GM19043 (cell line): ENCODE results near the gene MAP3K7CL.
"Not testable (repeated sequence)": the region's sequence is repeated elsewhere in the genome, so short reads cannot be mapped to it uniquely, and the experiment has no call there.

Source experiments
- ATAC-seq: cut with Tn5 transposase; IDR thresholded peaks from one replicate; pipeline ENCODE4 v1.9.1; 2021; ENCODE audit warnings: low read depth; ENCODE audit not compliant: unreplicated experiment

The MAP3K7CL gene

DNA sequence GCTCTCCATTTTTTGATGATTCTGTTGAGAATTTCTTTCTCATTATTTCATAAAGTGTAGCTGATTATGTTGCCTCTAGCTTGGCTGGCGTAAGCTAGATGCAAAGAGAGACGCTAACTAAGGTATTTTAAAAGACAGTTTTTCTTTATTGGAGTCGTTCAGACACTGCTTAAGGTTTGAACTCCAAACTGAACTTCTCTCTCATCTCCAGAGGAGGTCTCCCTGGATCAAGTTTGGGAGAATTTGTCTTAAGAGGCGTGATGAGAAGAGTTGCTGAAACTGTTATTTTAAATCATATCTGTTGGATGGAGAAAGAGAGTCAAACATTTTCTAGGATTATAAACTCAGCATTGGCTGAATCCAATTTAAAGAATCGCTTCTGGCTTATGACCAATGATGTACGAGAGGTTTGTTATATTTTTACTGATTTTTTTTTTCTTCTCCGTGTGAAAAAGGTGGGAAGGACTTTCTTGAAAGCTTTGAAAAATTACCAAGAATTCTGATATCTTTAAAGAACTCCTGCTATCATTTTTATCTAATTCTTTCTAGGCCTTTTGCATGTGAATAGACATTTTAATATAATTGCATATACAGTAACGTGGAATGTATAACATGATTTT is 34.0 kb downstream of the MAP3K7CL start:
- no peak for ATAC-seq

DNA sequence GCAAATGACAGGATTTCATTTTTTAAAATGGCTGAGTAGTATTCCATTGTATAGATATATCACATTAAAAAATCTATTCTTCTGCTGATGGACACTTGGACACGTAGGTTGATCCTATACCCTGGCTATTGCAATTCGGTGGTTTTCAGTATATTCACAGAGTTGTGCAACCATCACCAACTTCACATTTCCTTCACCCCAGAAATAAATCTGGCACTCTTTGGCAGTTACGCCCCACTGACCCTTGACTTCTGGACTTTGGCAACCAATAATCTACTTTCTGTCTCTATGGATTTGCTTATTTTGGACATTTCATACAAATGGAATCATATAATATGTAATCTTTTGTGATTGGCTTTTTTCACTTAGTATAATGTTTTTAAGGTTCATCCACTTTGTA is 35.9 kb downstream of the MAP3K7CL start:
- no peak for ATAC-seq

DNA sequence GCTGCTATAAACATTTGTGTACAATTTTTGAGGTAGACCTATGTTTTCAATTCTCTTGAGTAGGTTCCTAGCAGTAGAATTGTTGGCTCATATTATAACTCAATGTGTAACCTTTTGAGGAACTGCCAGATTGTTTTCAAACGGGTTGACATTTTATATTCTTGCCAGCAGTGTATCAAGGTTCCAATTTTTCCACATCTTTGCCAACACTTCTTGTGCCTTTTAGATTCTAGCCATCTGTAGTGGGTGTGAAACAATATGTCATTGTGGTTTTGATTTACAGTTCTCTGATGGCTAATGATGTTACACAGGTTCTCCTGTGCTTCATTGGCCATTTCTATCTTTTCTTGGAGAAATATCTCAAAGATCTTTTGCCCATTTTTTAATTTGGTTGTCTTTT is 36.4 kb downstream of the MAP3K7CL start:
- ATAC-seq: no peak

DNA sequence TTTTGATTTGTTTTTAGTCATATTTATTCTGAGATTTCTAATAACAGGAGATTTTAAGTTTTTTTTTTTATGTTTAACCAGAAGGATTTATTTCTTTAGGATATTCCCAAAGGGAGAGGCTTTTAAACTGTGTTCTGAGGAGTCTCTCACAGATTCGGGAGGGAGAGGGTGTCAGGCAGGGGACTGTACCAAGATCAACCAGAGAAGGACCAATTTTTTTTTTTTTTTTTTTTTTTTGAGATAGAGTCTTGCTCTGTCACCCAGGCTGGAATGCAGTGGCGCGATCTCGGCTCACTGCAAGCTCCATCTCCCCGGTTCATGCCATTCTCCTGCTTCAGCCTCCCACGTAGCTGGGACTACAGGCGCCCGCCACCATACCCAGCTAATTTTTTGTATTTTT is 37.0 kb downstream of the MAP3K7CL start:
- ATAC-seq: not testable (repeated sequence)

DNA sequence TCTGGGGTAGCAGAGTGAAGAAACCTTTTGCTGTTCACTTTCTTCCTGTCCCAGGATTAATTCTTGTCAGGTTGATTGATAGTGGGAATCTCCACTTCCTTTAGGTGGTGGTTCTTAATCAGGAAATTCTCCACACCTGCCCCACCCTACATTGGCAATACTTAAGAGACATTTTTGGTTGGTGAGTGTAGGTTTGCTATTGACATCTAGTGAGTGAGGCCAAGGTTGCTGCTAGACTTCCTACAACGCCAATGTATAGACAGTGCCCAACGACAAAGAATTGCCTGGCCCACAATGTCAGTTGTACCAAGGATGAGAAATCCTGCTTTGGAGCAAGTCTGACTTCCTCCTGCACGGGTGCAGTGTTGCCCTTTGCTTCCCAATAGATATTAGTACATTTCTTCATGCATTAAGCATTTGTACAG is 38.5 kb downstream of the MAP3K7CL start:
- ATAC-seq: no peak

DNA sequence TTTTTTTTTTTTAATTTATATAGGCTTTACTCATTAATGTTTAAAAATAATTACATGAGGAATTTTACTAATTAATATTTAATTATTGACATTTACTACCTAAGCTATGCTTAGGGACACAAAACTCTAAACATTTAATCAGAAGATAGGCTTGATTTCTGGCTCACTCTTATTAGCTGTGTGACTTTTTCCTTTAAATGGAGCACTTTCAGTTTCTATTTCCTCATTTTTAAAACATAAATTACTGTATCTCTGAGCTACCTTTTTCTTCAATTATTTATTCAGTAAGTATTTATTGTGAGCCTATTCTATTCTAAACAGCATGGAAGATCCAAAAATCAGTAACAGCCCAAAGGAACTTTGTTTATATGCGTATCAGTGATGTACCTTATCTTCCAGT is 40.5 kb downstream of the MAP3K7CL start:
- ATAC-seq: no peak

DNA sequence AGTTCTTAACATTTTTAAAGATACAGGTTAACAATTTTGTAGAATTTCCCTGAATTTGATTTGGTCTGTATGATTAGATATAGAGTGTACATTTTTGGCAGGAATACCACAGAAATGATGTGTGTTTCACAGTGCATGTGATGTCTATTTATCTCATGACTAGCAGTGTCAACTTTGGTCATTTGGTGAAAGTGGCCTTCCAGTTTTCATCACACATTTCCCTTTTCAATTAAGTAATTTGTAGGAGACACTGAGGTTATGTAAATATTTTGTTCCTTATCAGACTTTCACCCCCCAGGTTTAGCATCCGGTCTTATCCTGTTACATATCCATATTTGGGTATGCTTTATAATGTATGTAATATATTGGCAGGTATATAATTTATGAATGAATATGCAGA is 41.8 kb downstream of the MAP3K7CL start:
- no peak for ATAC-seq

DNA sequence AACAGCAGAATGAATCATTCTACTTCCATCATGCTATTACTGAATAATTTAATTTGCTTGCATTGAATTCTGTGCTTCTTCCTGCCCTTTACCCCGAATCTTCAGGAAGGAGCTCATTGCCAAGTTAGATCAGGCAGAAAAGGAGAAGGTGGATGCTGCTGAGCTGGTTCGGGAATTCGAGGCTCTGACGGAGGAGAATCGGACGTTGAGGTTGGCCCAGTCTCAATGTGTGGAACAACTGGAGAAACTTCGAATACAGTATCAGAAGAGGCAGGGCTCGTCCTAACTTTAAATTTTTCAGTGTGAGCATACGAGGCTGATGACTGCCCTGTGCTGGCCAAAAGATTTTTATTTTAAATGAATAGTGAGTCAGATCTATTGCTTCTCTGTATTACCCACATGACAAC is 44.2 kb downstream of the MAP3K7CL start:
- no peak for ATAC-seq

DNA sequence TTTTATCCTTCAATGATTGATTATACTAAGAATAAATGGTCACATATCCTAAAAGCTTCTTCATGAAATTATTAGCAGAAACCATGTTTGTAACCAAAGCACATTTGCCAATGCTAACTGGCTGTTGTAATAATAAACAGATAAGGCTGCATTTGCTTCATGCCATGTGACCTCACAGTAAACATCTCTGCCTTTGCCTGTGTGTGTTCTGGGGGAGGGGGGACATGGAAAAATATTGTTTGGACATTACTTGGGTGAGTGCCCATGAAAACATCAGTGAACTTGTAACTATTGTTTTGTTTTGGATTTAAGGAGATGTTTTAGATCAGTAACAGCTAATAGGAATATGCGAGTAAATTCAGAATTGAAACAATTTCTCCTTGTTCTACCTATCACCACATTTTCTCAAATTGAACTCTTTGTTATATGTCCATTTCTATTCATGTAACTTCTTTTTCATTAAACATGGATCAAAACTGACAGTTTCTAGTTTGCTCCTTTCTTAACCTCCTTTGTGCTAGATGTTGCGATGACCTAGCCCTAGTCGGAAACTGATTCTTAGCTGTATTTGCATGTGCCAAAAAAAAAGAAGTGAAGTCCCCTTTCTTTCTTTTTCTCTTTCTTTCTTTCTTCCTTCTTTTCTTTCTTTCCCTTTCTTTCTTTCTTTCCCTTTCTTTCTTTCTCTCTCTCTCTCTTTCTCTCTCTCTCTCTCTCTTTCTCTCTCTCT is 45.1 kb downstream of the MAP3K7CL start:
- no peak for ATAC-seq

DNA sequence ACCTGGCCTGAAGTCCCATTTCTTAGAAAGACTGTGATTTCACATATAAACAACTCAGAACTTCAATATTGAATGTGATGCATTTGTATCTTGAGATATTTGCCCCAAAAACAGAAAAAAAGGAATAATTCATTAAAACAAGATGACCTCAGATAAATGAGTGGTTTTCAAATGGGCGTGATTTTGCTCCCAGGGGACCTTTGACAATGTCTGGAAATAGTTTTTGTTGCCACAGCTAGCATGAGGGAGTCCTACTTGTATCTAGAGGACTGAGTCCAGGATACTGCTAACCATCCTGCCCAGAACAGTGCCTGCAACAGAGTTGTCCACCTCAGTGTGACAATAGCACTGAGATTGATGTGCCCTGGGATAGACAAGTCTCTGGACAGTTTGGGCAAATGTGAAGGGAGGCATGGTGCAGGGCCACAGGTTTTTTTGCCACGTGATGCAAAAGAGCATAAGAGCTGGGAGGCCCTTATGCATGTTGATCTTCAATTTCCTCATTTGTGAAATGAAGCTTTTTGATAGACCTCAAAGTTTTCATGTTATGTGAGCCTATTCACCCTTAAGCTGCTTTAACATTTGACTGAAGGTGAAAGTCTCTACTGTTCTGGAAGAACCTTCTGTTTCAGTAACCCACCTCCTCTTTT is 46.2 kb downstream of the MAP3K7CL start:
- ATAC-seq: no peak

DNA sequence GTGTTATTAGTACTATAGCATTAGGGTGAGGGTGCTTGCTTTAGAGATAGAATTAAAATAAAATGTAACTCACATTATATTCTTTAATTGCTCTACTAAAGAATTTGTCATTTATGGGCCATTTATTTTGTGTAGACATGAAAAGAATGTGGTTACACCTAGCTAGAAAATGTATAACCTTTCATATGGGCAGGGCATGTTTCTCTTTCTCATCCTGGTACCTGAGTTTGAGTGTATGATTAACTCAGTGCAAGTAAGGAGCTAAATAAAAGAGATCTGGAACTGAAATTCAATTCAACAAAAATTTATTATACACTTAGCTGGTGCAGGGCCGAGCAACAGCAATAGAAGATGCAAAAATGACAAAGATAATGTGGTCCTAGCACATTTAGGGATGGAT is 47.4 kb downstream of the MAP3K7CL start:
- no peak for ATAC-seq

DNA sequence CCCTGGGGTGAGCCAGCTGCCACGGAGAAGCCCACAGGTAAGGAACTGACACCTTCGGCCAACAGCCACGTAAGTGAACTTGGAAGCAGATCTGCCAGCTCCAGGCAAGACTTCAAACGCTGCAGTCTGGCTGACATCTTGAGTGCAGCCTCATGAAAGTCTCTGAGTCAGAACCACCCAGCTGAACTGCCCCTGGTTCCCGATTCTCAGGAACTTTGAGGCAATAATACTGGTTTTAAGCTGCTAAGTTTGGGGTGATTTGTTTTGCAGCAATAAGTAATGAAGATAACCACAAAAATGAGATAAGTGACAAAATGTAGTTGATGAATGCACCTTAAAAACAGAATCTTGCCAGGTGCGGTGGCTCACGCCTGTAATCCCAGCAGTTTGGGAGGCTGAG is 48.5 kb downstream of the MAP3K7CL start:
- ATAC-seq: no peak

DNA sequence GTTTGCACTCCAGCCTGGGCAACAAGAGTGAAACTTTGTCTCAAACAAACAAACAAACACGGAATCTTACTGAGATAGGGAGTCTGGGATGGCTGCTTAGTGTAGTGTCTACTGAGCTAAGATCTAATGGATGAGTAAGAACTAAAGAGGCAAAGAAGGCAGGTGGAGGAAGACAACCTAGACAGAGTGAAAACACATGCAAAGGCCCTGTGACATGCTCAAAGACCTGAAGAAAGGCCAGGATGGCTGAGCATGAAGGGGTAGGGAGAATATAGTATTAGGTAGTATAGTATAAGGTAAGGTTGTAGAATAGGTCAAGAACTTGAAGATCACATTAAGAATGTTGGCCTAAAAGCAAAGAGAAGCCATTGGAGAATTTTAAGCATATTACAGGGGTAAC is 49.1 kb downstream of the MAP3K7CL start:
- ATAC-seq: no peak

DNA sequence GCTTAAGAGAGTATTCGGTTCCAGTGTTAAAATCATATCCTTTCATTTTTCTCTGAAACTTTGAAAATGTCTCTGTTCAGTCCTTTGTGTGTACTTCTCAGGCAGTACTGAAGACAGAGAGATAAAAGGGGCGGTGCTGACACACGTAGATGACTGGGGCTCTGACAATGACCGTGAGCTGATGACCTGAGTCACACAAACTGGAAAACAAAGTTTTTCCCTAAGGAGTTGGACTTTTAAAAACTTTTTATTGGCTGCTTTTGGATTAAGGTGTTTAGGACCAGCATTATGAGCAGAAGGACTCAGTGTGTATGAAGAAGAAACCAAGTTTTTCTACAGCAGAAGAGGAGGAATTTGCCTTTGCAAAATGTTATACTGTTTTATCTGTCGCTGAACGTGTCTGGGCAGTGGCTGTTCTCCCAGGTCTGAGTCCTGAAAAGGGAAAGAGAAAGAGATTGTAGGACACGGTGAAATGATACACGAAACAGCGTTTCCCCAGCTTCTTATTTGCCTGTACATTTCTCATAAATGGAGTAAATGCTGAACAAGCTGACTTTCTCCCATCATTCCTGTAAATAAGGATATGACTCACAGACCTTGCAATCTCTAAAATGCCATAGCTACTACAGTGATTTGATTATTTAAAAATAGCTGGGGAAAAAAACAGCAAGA is 51.5 kb downstream of the MAP3K7CL start:
- no peak for ATAC-seq

DNA sequence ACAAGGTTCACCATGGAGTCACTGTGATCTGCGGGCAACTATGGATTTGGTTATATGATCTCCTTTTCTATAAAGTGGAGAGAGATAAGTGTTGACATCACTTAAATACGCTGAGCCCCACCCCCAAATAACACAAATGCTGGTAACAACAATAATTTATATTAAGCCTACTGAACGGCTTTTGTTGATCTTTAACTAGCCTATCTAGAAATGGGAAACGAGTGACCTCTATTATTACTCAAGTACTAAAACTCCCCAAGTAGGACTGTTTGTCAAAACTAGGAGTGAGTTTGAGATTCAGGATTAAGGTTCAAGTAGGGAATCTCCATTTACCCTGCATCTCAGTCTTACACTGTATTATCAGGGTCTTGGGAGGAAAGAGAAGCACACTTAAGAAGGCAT is 52.2 kb downstream of the MAP3K7CL start:
- ATAC-seq: no peak

DNA sequence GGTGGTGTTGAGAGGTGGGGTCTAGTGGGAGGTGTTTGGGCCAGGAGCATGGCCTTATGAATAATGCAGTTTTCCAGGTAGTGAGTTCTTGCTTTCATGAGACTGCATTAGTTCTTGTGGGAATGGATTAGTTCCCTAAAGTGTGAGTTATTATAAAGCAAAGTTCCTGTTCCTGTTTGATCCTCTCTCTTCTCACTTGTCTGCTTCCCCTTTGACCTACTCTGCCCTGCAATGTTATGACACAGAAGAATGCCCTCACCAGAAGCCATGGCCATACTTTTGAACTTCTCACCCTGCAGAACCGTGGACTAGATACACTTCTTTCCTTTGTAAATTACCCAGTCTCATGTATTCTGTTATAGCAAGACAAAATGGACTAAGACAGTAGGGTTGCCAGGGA is 53.6 kb downstream of the MAP3K7CL start:
- ATAC-seq: no peak

DNA sequence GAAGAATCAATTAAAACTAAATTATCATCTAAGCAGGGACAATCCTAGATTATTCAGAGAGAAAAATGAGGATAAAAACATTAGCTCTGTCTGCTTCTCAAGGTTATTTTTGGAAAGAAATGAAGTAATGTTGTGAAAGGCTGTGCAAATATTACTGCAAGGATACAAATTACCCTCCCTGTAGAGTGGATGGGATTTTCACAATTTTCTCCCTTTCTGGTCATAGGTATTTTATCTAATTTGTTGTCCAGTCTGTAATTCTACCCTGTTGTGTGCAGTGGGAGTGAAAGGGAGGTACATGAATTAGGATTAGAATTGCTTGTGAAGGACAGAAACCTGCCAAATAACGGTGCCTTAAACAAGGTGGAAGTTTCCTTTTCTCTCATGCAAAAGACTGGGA is 54.7 kb downstream of the MAP3K7CL start:
- ATAC-seq: no peak

DNA sequence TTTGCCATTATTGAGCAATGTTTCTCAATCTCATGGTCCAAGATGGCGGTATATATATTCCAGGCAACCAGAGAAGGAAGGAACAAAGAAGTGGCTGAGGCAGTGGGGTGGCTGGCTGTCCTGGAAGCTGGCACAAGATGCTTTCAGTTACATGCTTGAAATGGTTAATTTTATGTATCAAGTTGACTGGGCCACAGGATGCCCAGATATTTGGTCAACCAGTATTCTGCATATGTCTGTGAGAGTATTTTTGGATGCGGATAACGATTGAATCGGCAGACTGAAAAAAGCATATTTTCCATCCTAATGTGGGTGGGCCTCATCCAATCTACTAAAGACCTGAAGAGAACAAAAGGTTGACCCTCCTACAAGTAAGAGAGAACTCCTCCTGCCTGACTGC is 55.2 kb downstream of the MAP3K7CL start:
- ATAC-seq: no peak

DNA sequence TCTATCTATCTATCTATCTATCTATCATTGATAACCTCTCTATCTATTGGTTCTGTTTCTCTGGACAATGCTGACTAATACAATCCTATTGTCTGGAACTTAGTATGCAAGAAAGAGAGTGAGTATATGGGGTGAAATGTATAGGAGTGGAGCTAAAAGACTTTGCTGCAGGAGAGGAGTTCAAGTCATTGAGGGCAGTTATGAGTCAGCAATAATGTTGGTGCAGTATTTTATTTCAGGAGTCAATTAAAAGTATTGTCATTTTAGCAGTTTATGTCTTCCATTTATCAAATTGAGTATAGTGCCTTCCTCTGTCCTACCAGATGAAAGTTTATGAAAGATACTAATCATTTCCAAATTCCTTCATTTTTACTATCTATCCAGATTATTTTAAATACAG is 55.8 kb downstream of the MAP3K7CL start:
- no peak for ATAC-seq

DNA sequence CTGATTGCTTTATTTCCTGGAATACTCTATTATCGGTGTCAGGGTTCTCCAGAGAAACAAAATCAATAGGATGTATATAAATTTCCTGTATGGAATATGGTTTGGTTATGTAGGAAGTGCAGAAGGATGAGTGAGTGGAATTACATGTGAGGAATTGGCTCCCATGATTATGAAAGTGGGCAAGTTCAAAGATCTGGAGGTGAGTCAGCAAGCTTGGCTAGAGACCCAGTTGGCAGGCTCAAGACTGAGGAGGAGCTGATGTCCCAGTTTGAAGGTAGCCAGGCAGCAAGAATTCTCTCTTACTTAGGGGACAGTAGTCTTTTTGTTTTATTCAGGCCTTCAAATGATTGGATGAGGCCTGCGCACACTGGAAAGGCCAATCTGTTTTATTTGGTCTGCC is 57.5 kb downstream of the MAP3K7CL start:
- ATAC-seq: no peak

DNA sequence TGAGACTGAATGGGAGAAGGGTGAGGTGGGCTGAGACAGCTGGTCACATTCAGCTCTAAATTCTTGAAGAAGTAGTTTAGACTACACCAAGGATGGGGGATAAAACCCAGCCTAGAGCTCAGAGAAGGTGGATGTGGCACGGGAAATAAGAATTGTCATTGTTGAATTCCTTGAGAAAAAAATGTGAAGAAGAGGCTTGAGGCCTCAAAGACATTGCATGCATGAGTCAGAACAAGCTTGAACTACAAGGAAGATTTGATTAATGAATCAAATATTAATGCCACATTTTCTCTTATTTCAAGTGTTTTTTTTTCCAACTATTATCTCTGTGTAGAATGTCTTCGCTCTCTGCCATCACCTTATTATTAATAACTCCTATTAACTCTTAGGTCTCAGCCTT is 58.9 kb downstream of the MAP3K7CL start:
- no peak for ATAC-seq
